GM18507 (cell line): Measurements from ENCODE around the gene RPS27.
"Not testable (repeated sequence)": the region's sequence is repeated elsewhere in the genome, so short reads cannot be mapped to it uniquely, and the experiment has no call there.

ENCODE experiments used
- DNase-seq: peaks from one replicate; pipeline ENCODE4 v3.0.0; 2011; ENCODE audit warnings: low read depth; ENCODE audit not compliant: insufficient read length; ENCODE audit errors: extremely low spot score
- FAIRE-seq: peaks from 2 replicates; lab custom pipeline; 2011; peaks lifted over from hg19 to GRCh38; lab: Jason Lieb, UNC

The RPS27 gene

DNA sequence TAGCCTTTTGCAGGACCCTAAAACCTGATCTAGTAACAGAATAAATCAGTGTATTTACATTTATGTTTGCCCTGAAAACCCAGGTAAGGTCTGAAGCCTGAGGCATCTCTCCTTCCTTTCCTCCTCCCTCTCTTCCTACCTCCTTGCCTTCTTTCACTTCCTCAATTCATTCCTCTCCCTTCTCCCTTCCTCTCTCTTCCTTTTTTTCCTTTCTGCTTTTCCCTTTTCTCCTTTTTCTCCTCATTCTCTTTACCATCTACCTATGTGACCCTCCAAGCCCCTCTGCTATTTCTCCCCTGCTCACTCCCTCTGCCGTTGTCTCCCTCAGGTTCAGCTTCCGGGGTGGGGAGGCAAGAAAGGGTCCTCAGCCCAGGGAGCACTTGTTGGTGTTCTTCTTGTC, 8.8 kb upstream of the RPS27 start:
- DNase-seq, FAIRE-seq: not testable (repeated sequence)

DNA sequence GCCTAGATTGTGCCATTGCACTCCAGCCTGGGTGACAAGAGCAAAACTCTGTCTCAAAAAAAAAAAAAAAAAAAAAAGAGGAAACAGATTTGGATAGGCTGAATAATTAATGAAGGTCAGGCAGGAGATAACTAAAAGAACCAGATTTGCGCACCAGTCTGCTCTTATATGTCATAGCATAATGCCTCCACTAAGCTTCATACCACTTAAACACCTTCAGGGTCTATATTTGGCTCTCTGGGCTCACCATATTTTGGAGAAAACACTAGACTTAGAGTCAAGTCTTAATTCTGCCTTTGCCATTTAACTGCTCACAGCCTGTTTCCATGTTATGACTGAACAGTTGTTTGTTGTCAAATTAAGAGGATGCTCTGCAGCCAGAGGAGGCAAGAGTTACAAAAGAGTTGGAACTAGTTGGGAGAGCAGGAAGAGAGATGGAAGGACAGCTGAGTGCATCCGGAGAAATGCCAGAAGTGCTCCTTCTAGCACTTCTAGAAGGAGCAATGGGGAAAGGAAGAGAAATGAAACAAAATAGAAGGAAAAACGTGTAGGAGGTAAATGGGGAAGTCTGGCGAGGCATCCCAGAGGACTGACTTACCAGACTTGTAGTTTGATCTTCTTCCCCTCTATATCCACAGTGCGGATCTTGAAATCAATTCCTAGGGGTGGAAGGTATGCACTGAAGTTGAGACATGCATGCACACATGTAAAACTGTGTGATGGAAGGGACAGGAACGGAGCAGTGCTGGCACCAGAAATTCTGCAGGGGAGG, 6.3 kb upstream of the RPS27 start:
- FAIRE-seq (no peak), DNase-seq (no peak)

- DNase-seq, result no peak
- FAIRE-seq, result no peak
These were observed 5.1 kb upstream of the RPS27 start for GRCh38 chr1:153985341-153985912.

GRCh38 chr1:153985941-153986761, 4.4 kb upstream of the RPS27 start, which contains the start of gene RAB13:
RAB13 (minus strand) TSS chr1:153986339; CDS start chr1:153986236, 103 bp downstream.
- DNase-seq, result no peak
- FAIRE-seq, result no peak

- DNase-seq (no peak), FAIRE-seq (no peak)
These were observed 2.9 kb upstream of the RPS27 start for GRCh38 chr1:153987621-153988020.

DNA sequence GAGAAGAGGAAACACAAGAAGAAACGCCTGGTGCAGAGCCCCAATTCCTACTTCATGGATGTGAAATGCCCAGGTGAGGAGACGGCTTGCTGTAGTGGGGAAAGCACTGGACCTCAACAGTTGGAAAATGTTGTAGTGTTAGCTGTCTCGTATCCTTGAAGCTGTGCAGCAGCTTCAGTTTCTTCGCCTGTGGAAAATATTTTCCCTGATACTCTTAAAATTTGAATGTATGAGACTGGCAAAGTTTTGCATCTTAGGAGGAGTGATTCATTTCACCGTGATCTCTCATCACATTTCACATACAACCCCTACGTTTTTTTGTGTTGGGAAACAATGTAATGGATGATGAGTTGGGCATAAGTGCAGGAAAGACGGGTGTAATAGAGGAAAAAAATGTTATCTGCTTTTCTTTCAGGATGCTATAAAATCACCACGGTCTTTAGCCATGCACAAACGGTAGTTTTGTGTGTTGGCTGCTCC, 629 bp downstream of the RPS27 start:
- FAIRE-seq (no peak), DNase-seq (no peak)

DNA sequence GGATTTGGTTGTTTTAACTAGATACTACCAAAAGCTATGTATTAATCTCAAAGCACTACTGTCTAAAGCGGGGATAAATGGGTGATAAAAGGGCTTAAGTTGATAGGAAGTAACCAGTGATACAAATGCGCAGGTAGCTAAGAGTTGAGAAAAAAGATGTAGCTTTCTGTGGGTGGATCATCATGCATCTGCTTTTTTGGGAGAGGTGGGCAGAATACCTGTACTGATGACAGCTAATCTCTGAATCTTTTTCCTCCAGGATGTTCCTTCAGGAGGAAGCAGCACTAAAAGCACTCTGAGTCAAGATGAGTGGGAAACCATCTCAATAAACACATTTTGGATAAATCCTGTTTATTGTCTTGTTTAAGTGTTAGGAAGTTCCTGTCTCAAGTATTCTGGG, 1.2 kb downstream of the RPS27 start:
- no peak for DNase-seq
- FAIRE-seq, result no peak

- no peak for FAIRE-seq
- DNase-seq, result no peak
These were observed 4.6 kb downstream of the RPS27 start for GRCh38 chr1:153995202-153995601.

DNA sequence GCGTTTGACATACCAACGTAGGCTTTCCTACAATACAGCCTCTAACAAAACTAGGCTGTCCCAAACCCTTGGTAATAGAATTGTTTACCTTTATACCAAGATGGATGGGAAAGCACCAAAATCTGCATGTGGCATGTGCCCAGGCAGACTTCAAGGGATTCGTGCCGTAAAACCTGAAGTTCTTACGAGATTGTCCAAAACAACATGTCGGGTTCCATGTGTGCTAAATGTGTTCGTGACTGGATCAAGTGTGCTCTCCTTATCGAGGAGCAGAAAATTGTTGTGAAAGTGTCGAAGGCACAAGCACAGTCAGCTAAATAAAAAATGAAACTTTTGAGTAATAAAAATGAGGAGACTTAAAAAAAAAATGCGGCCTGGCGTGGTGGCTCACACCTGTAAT, 5.1 kb downstream of the RPS27 start:
- no peak for FAIRE-seq

DNA sequence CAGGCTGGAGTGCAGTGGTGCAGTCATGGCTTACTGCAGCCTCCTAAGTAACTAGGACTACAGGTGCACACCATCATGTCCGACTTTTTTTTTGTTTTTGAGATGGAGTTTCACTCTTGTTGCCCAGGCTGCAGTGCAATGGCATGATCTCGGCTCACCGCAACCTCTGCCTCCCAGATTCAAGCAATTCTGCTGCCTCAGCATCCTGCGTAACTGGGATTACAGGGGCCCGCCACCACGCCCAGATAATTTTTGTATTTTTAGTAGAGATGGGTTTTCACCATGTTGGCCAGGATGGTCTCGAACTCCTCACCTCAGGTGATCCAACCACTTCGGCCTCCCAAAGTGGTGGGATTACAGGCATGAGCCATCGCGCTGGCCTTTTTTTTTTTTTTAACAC, 6.3 kb downstream of the RPS27 start:
- DNase-seq, FAIRE-seq: not testable (repeated sequence)

More for the DNA sequence above, 5.1 kb downstream of the RPS27 start:
- DNase-seq, result no peak

DNA sequence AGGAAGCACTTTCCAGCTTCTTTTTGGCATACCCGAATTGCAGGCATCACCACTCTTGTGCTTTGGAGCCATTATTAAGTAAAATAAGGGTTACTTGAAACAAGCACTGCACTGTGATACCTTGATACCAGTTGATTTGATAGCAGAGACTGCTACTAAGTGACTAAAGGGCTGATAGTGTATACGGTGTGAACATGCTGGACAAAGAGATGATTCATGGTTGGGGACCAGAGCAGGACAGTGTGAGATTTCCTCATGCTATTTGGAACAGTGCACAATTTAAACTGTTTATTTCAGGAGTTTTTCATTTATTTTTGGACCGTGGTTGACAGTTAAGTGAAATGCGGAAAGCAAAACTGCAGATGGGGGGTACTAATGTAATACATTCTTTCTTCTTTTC, 9.9 kb downstream of the RPS27 start:
- no peak for DNase-seq
- FAIRE-seq, result no peak

GRCh38 chr1:154006136-154006535, 15.6 kb downstream of the RPS27 start:
- FAIRE-seq (no peak), DNase-seq (no peak)

GRCh38 chr1:154012129-154012528, 21.6 kb downstream of the RPS27 start:
- no peak for DNase-seq
- FAIRE-seq, result no peak

DNA sequence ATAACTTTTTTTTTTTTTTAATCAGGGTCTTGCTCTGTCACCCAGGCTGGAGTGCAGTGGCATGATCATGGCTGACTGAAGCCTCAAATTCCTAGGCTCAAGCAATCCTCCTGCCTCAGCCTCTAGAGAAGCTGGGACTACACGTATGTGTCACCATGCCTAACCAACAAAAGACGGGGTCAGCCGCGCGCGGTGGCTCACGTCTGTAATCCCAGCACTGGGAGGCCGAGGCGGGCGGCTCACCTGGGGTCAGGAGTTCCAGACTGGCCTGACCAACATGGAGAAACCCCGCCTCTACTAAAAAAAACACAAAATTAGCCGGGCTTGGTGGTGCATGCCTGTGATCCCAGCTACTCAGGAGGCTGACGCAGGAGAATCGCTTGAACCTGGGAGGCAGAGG, 22.0 kb downstream of the RPS27 start:
- FAIRE-seq, DNase-seq: not testable (repeated sequence)

DNA sequence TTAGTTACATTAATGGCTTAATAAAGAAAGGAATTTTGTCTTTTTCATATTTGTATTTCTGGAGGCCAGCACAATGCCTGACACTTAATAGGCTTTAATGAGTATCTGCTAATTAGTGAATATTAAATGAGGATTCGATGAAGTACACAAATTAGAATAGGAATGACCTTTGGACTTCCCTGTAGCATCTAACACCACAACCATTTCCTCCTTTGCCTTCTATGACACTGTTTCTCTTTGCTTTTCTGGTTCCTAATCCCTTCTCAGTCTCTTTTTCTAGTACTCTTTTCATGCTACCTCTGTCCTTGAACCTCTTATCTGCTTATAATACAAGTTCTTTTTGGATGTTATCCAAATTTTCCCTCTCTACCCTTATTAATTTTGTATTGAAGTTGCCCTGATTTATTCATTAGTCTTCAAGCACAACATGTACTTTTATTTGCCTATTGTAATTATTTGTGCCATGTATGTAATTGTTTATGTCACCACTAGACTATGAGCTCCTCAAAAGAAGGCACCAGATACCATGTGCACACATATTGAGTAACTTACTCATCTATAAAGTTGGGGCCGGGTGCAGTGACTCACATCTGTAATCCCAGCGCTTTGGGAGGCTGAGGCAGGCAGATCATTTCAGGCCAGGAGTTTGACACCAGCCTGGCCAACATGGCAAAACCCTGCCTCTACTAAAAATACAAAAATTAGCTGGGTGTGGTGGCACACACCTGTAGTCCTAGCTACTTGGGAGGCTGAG, 23.8 kb downstream of the RPS27 start:
- no peak for DNase-seq

GRCh38 chr1:154019269-154019668, 28.7 kb downstream of the RPS27 start:
- no peak for DNase-seq
- no peak for FAIRE-seq

More for the DNA sequence above, 23.8 kb downstream of the RPS27 start:
- FAIRE-seq, result no peak

DNA sequence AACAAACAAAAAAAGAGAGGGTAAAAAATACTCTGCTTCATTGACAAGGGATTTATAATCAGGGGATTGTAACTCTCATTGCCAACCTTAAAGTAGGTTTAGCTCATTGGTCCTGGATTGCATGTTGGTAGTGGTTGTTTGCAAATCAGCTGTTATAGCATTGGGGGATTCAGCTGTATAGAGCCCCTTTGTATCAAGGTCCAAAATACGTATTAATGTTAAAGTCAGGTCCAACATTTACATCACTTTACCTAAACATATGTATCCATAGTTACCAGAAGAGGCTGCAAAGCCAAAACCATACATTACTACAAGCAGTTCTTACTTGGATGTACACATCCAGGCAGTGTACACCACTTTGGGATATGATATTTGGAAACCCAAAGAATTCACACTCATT, 29.4 kb downstream of the RPS27 start:
- no peak for FAIRE-seq
- no peak for DNase-seq

DNA sequence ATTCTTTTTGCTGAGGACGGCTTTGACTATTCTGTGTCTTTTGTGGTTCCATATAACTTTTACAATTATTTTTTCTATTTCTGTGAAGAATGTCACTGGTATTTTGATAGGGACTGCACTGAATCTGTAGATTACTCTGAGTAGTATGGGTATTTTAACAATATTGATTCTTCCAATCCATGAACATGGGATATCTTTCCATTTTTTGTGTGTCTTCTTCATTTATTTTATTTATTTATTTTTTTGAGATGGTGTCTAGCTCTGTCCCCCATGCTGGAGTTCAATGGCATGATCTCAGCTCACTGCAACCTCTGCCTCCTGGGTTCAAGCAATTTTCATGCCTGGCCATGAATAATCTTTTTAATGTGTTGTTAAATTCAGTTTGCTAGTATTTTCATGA, 43.1 kb downstream of the RPS27 start:
- FAIRE-seq, DNase-seq: not testable (repeated sequence)
